Gastrocnemius medialis (tissue), 4 donors: Measurements from ENCODE around the gene GPR89A. TPM values are rescaled to one million over a fixed set of nuclear protein-coding genes. Genes with fewer than 3 reads are reported as not detected.

Source experiments
- ATAC-seq, 2 donors: fragments of 150-250 bp; one replicate each; pipeline ENCODE4 v1.9.1; 2016
- DNase-seq, 2 donors: peaks; one replicate each; pipeline ENCODE4 v3.0.0-alpha.2; 2019
- H3K27ac ChIP-seq, 4 donors: fragments of 200-600 bp; sonication (generic); 1 replicate in 1 of 4; 2 replicates in 3 of 4; pipeline ENCODE4 v1.5.1; 2016 to 2018; ENCODE audit warnings: mild to moderate bottlenecking in 2 of 4, moderate library complexity in 1 of 4
- H3K27me3 ChIP-seq, 3 donors: fragments of 200-600 bp; sonication (generic) in 2 of 3; 1 replicate in 1 of 3; 2 replicates in 2 of 3; pipeline versions ENCODE4 v1.5.1 to v1.6.0; 2016 to 2019; ENCODE audit warnings: mild to moderate bottlenecking in 1 of 3, moderate library complexity in 1 of 3
- H3K36me3 ChIP-seq, 2 donors: fragments of 200-600 bp; sonication (generic) in 1 of 2; one replicate each; pipeline ENCODE4 v1.5.1; 2017 to 2018
- H3K4me1 ChIP-seq, 2 donors: fragments of 200-600 bp; sonication (generic) in 1 of 2; one replicate each; pipeline ENCODE4 v1.5.1; 2016 to 2017; ENCODE audit warnings: mild to moderate bottlenecking in 2 of 2
- H3K4me3 ChIP-seq, 4 donors: fragments of 200-600 bp; sonication (generic) in 3 of 4; 1 replicate in 1 of 4; 2 replicates in 3 of 4; pipeline ENCODE4 v1.5.1; 2016 to 2019; ENCODE audit warnings: mild to moderate bottlenecking in 2 of 4
- H3K9me3 ChIP-seq, 3 donors: fragments of 200-600 bp; sonication (generic) in 2 of 3; 1 replicate in 1 of 3; 2 replicates in 2 of 3; pipeline ENCODE4 v1.5.1; 2016 to 2019
- CTCF ChIP-seq, 5 experiments: fragments of 450-650 bp in 3 of 5; fragments of 200-600 bp in 2 of 5; sonication (generic) in 2 of 5; IDR thresholded peaks in 4 of 5; conservative IDR thresholded peaks in 1 of 5; 1 replicate in 4 of 5; 2 replicates in 1 of 5; pipeline ENCODE4 v1.5.1; 2016 to 2019; ENCODE audit warnings: antibody characterized with exemption in 5 of 5, mild to moderate bottlenecking in 3 of 5, moderate library complexity in 3 of 5
- POLR2A ChIP-seq, 2 donors: fragments of 450-650 bp; IDR thresholded peaks; one replicate each; pipeline ENCODE4 v1.6.1; 2017; ENCODE audit warnings: antibody characterized with exemption in 2 of 2, mild to moderate bottlenecking in 2 of 2, moderate library complexity in 2 of 2
- in situ Hi-C, 4 donors: fragments of 200-750 bp; cut with MboI; loops; one replicate each; pipeline versions ENCODE4 v1.15.0 to v1.8.0; 2017; ENCODE audit warnings: low sequenced_read_pairs in 4 of 4
- intact Hi-C: fragments of 100-400 bp; cut with DNase I; formaldehyde crosslinking; loops from one replicate; pipeline ENCODE4 v1.15.1; 2023; ENCODE audit warnings: low total_unique reads
- total RNA-seq, 4 donors: library from RNA; depleted of rRNA; stranded (reverse); fragments of >200 nt; gene quantifications; one replicate each; pipeline versions ENCODE4 v1.1.0 to v1.2.3, GENCODE V29; 2016

GPR89A gene
- total RNA-seq, 4 donors from 2014 or later, result 9.0 to 27.0 (median 19.4) TPM

GRCh38 chr1:145692785-145693443 is 85.1 kb downstream of the GPR89A start:
- intact Hi-C loops, result no loop called here
- DNase-seq (no peak), ATAC-seq (no peak)
- in situ Hi-C loops, result no loop called here
- no peak overlapping the region for H3K4me3 ChIP-seq
- H3K36me3 ChIP-seq, result no peaks in the 10 kb centered on the region
- TF ChIP-seq CTCF (IDR thresholded peaks at IDR 0.05 in 4 of 5, conservative IDR thresholded peaks at IDR 0.05 in 1 of 5) (no peak), POLR2A (IDR thresholded peaks at IDR 0.05) (no peak)
- no peaks in the 10 kb centered on the region for H3K4me1 ChIP-seq
- H3K27ac ChIP-seq, result no peak overlapping the region
- no peaks in the 10 kb centered on the region for H3K27me3 ChIP-seq
- no peaks in the 10 kb centered on the region for H3K9me3 ChIP-seq

- no peak for TF ChIP-seq CTCF (IDR thresholded peaks at IDR 0.05 in 4 of 5, conservative IDR thresholded peaks at IDR 0.05 in 1 of 5)
- no peak for TF ChIP-seq POLR2A (IDR thresholded peaks at IDR 0.05)
- ATAC-seq, result no peak
- Histone ChIP-seq H3K27ac (no peak overlapping the region), H3K27me3 (no peaks in the 10 kb centered on the region), H3K36me3 (no peaks in the 10 kb centered on the region), H3K9me3 (no peaks in the 10 kb centered on the region), H3K4me1 (no peaks in the 10 kb centered on the region), H3K4me3 (no peak overlapping the region)
- no peak for DNase-seq
- intact Hi-C loops, result no loop called here
- in situ Hi-C loops, result no loop called here
Measured at GRCh38 chr1:145695821-145696629, 88.2 kb downstream of the GPR89A start.

- DNase-seq, result no peak
- TF ChIP-seq POLR2A (IDR thresholded peaks at IDR 0.05), result no peak
- TF ChIP-seq CTCF (IDR thresholded peaks at IDR 0.05 in 4 of 5, conservative IDR thresholded peaks at IDR 0.05 in 1 of 5), result no peak
- no peaks in the 10 kb centered on the region for H3K27me3 ChIP-seq
- no peak overlapping the region for H3K27ac ChIP-seq
- no peak for ATAC-seq
- no peak overlapping the region for H3K4me3 ChIP-seq
- H3K36me3 ChIP-seq, result no peaks in the 10 kb centered on the region
- intact Hi-C loops (no loop called here), in situ Hi-C loops (no loop called here)
- no peaks in the 10 kb centered on the region for H3K4me1 ChIP-seq
- H3K9me3 ChIP-seq, result no peaks in the 10 kb centered on the region
Measured at GRCh38 chr1:145696630-145696960, 88.8 kb downstream of the GPR89A start.

- Histone ChIP-seq H3K4me3 (no peak overlapping the region), H3K27me3 (no peaks in the 10 kb centered on the region)
- intact Hi-C loops, result no loop called here
Measured at GRCh38 chr1:145701306-145701862, 93.6 kb downstream of the GPR89A start.

More at GRCh38 chr1:145701306-145701862, 93.6 kb downstream of the GPR89A start:
- H3K27ac ChIP-seq, result no peak overlapping the region
- H3K9me3 ChIP-seq, result no peaks in the 10 kb centered on the region
- no peak for ATAC-seq
- no peak for DNase-seq
- TF ChIP-seq POLR2A (IDR thresholded peaks at IDR 0.05) (no peak), CTCF (IDR thresholded peaks at IDR 0.05 in 4 of 5, conservative IDR thresholded peaks at IDR 0.05 in 1 of 5) (no peak)
- H3K36me3 ChIP-seq, result no peaks in the 10 kb centered on the region
- in situ Hi-C loops, result no loop called here
- no peaks in the 10 kb centered on the region for H3K4me1 ChIP-seq
